ENCODE data around the gene DISP2. TPM values are rescaled to one million over a fixed set of nuclear protein-coding genes. Genes with fewer than 3 reads are reported as not detected.
A peak's percentile ranks its signal among the peaks of the same experiment; 100 is the strongest.

DISP2 gene
- total RNA-seq, 4 donors from 2014 or later: 8.6 to 12.9 (median 10.9) TPM

DNA sequence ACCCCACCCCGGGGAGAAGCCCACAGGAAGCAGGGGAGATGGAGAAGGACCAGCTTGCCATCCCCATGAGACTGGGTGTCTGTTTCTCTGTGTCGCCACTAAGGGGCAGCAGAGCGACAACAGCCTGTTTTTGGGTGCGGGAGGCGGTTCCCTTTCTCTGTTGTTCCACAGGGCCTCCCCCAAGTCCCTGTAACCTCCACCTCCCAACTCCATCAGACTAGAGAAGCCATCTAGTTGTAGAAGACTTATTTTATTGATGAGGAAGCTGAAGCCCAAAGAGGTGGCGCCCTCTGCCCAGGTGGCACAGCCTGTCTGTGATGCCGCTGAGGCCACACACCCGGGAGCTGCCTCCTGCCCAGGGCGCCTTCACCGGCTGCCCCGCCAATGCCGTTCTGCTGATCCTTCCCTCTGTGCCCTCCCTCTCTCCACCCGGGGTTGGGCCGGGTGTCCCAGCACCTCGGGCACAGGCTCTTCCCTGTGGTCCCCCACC, 13.3 kb upstream of the DISP2 start:
- intact Hi-C loops (cut with DNase I; ENCODE audit: low total_unique reads): loop anchor here (1.0 kb wide), 1 partner anchor 78 kb away; no protein-coding TSS in a partner anchor
- DNase-seq: peak; percentile 85
- H3K36me3 ChIP-seq: no peaks in the 10 kb centered on the region
- WGBS, 2 donors (ENCODE audit: low coverage in 1 of 2): 0 to 24% methylated on average over 2 to 15 of the region's 15 CpGs
- in situ Hi-C loops (cut with MboI; ENCODE audit: low pct_ligation_motif_present in 1 of 4, low pct_unique_long_range_greater_than_20kb in 1 of 4, low sequenced_read_pairs in 3 of 4): no loop called here
- H3K4me1 ChIP-seq: peaks cover 48 to 93% (median 86%) of the 10 kb centered on the region in 4 donors
- TF ChIP-seq POLR2AphosphoS5 (IDR thresholded peaks at IDR 0.05) (peak in 2 of 3 donors; percentile 64 to 77), POLR2A (IDR thresholded peaks at IDR 0.05) (peak; percentile 70), EP300 (IDR thresholded peaks at IDR 0.05; ENCODE audit: low read depth) (no peak)
- TF ChIP-seq, protein P1, sequence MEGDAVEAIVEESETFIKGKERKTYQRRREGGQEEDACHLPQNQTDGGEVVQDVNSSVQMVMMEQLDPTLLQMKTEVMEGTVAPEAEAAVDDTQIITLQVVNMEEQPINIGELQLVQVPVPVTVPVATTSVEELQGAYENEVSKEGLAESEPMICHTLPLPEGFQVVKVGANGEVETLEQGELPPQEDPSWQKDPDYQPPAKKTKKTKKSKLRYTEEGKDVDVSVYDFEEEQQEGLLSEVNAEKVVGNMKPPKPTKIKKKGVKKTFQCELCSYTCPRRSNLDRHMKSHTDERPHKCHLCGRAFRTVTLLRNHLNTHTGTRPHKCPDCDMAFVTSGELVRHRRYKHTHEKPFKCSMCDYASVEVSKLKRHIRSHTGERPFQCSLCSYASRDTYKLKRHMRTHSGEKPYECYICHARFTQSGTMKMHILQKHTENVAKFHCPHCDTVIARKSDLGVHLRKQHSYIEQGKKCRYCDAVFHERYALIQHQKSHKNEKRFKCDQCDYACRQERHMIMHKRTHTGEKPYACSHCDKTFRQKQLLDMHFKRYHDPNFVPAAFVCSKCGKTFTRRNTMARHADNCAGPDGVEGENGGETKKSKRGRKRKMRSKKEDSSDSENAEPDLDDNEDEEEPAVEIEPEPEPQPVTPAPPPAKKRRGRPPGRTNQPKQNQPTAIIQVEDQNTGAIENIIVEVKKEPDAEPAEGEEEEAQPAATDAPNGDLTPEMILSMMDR (IDR thresholded peaks at IDR 0.05): peak; percentile 76 to 88 (median 85)
- peak overlapping the region; percentile 95 to 98 (median 96) for H3K27ac ChIP-seq
- H3K9me3 ChIP-seq: no peaks in the 10 kb centered on the region
- peak overlapping the region in 2 of 4 donors; percentile 8 to 12 for H3K4me3 ChIP-seq
- H3K27me3 ChIP-seq: no peaks in the 10 kb centered on the region

DNA sequence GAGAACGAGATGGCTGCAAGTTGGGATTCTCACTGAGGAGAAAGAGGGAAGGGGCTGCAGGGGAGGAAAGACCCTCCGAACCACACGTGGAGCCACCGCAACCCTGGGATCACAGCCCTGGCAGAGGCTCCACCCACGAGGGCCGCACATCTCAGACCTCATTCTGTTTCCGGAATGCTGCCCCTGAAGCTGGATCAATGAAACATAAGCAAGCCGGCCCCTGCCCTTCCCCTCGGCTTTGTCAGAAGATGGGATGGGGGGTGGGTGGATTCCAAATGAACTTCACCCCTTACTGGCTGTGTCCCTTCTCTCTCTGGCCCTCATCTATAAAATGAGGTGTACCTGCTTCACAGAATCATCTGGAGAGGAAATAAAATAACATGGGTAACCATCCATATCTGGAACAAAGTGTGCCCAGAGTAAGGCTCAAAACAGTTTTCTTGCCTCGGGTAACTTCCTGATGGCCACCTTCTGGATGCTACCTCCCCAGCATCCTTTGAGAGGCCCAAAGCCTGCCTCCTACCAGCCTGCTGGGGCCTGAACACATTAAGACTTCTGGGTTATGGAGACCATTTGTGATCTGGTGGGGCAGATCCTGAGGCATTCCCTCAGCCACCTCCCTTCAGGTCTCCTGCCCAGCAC, 12.7 kb upstream of the DISP2 start:
- DNase-seq: peak; percentile 20
- Histone ChIP-seq H3K4me1 (peaks cover 49 to 93% (median 85%) of the 10 kb centered on the region in 4 donors), H3K36me3 (no peaks in the 10 kb centered on the region), H3K27me3 (no peaks in the 10 kb centered on the region), H3K4me3 (peak overlapping the region in 2 of 4 donors; percentile 8 to 12), H3K27ac (peak overlapping the region; percentile 95 to 98 (median 96)), H3K9me3 (no peaks in the 10 kb centered on the region)
- TF ChIP-seq POLR2A (IDR thresholded peaks at IDR 0.05) (no peak), EP300 (IDR thresholded peaks at IDR 0.05; ENCODE audit: low read depth) (no peak)
- intact Hi-C loops (cut with DNase I; ENCODE audit: low total_unique reads): no loop called here
- 63% methylated on average over 10 of the region's 10 CpGs; no CpG with 5 or more reads in 1 of the 2 donors for WGBS, 2 donors (ENCODE audit: low coverage in 1 of 2)
- in situ Hi-C loops (cut with MboI; ENCODE audit: low pct_ligation_motif_present in 1 of 4, low pct_unique_long_range_greater_than_20kb in 1 of 4, low sequenced_read_pairs in 3 of 4): no loop called here

DNA sequence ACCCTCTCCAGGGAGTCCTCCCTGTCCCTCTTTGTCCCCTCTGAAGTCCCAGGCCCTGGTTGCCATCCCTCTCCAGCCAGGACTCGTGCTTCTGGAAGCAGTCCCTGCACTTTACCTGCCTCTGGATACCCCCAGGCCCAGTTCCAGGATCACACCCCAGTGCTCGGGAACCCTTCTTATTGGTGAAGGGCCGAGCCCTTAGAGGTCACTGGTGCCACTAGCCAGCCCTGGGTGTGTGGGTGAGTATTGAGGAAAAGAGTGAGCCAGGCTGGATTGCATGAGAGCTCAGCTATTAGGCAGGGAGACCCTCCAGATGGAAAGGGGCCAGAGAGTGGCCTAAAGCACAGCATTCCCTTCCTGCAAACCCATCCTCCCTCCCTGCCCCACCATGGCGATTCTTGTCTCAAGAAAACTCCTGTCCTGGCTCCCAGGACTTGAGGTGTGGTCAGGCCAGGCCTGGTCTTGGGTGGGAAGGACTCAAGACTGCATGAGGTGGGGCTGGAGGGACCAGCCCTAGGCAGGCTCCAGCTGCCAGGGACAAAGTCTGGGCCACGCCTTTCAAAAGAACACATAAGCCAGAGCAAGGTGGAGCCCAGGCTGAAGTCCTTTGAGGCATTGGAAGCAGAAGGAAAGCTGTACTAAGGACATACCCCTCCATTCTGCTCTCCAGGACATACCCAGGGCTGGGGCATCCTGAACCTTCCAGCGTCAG, 12.0 kb upstream of the DISP2 start:
- in situ Hi-C loops (cut with MboI; ENCODE audit: low pct_ligation_motif_present in 1 of 4, low pct_unique_long_range_greater_than_20kb in 1 of 4, low sequenced_read_pairs in 3 of 4) (no loop called here), intact Hi-C loops (cut with DNase I; ENCODE audit: low total_unique reads) (no loop called here)
- H3K36me3 ChIP-seq: no peaks in the 10 kb centered on the region
- H3K27me3 ChIP-seq: no peaks in the 10 kb centered on the region
- TF ChIP-seq POLR2A (IDR thresholded peaks at IDR 0.05): peak; percentile 93
- TF ChIP-seq POLR2AphosphoS5 (IDR thresholded peaks at IDR 0.05): peak; percentile 87 to 97 (median 95)
- peak; percentile 79 for TF ChIP-seq EP300 (IDR thresholded peaks at IDR 0.05; ENCODE audit: low read depth)
- TF ChIP-seq, protein P1 (IDR thresholded peaks at IDR 0.05): no peak
- WGBS, 2 donors (ENCODE audit: low coverage in 1 of 2): 55% methylated on average over 6 of the region's 6 CpGs; no CpG with 5 or more reads in 1 of the 2 donors
- H3K27ac ChIP-seq: peak overlapping the region; percentile 95 to 98 (median 96)
- peaks cover 48 to 88% (median 81%) of the 10 kb centered on the region in 4 donors for H3K4me1 ChIP-seq
- DNase-seq: peak; percentile 89
- H3K9me3 ChIP-seq: no peaks in the 10 kb centered on the region
- H3K4me3 ChIP-seq: peak overlapping the region in 1 of 4 donors; percentile 3

DNA sequence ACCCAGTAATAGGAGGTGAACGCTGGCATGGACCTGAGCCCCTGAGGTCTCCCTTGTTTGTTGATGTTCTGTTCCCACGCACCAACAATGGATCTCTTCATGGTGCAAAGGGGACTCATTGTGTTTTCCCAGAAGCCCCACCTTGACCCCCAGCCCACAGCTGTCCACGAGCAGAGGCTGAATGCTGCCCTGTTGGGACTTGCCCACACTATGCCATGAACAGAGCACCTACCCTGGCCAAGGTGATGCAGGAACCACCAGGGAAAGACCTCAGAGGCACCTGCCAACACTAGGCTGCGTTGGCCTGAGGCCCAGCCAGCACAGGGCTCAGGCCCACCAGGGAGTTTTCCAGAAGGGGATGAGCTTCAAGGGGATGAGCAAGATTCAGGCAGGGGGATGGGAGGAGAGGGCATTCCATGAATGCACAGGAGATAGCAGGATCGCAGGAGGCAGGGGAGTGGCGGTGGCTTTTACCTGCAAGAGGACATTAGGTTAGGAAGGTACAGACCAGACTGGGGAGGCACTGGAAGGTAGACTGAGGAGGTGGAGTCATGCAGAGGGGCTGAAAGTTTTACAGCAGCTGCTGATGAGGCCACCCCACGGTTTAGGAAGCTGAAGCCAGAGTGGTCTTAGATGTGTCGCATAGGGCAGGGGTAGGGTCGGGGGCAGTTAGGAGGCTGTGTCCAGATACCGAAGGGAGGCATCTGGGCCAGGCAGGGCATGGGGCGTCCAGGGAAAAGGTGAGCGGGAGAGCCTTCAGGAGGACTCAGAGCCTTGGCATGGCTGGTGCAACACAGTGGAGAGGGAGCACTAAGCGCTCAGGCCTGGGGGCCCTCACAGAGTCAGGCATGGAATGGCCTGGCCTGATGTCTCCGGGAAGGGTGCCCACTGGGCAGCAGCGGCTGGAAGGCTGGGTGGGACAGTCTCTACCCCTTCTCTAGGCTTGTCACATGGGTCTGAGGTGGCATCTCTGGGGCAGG, 11.2 kb upstream of the DISP2 start:
- intact Hi-C loops (cut with DNase I; ENCODE audit: low total_unique reads) (no loop called here), in situ Hi-C loops (cut with MboI; ENCODE audit: low pct_ligation_motif_present in 1 of 4, low pct_unique_long_range_greater_than_20kb in 1 of 4, low sequenced_read_pairs in 3 of 4) (no loop called here)
- 80% methylated on average over 2 to 15 of the region's 15 CpGs for WGBS, 2 donors (ENCODE audit: low coverage in 1 of 2)
- peak; percentile 10 for DNase-seq
- H3K4me1 ChIP-seq: peaks cover 42 to 79% (median 73%) of the 10 kb centered on the region in 4 donors
- peak overlapping the region; percentile 95 to 98 (median 96) for H3K27ac ChIP-seq
- H3K36me3 ChIP-seq: no peaks in the 10 kb centered on the region
- peak overlapping the region in 1 of 4 donors; percentile 3 for H3K4me3 ChIP-seq
- H3K27me3 ChIP-seq: no peaks in the 10 kb centered on the region
- no peaks in the 10 kb centered on the region for H3K9me3 ChIP-seq
- no peak for TF ChIP-seq POLR2A (IDR thresholded peaks at IDR 0.05)
- TF ChIP-seq, protein P1 (IDR thresholded peaks at IDR 0.05): no peak
- TF ChIP-seq POLR2AphosphoS5 (IDR thresholded peaks at IDR 0.05): no peak
- no peak for TF ChIP-seq EP300 (IDR thresholded peaks at IDR 0.05; ENCODE audit: low read depth)
